A549 (cell line): ENCODE results near the gene KLF3. TPM values are rescaled to one million over a fixed set of nuclear protein-coding genes. Genes with fewer than 3 reads are reported as not detected.

Experiments used
- ATAC-seq, 2 experiments: fragments of 200-7000 bp in 1 of 2; fragments of >200 bp in 1 of 2; cut with Nextera tagmentation in 1 of 2; cut with Tn5 transposase in 1 of 2; 3 replicates each; pipeline versions ENCODE4 v1.8.0 to v1.9.1; 2018 to 2020; ENCODE audit warnings: mild to moderate bottlenecking in 1 of 2, moderate library complexity in 1 of 2
- CTCF ChIA-PET: fragments of 300-600 bp; sonication (Branson Sonifier 250); formaldehyde crosslinking; extraction: SDS; loops from one replicate; lab custom pipeline; 2021; ENCODE audit warnings: antibody characterized with exemption, inconsistent platforms; lab: Yijun Ruan, JAX
- POLR2A ChIA-PET: fragments of 350-600 bp; formaldehyde crosslinking; extraction: SDS; loops from one replicate; lab custom pipeline; 2021; ENCODE audit warnings: antibody characterized with exemption, inconsistent platforms; lab: Yijun Ruan, JAX
- DNase-seq, 2 experiments: peaks; one replicate each; pipeline versions ENCODE4 v3.0.0 to v3.0.0-alpha.2; 2011 to 2016; ENCODE audit warnings: low read depth in 1 of 2, low spot score in 1 of 2
- FAIRE-seq: peaks from 2 replicates; lab custom pipeline; 2011; peaks lifted over from hg19 to GRCh38; lab: Jason Lieb, UNC
- H3K27ac ChIP-seq, 2 experiments: fragments of >200 bp; sonication (Bioruptor Twin); formaldehyde crosslinking; 3 replicates each; pipeline ENCODE4 v1.5.1; 2016 to 2017
- H3K4me1 ChIP-seq: fragments of >200 bp; sonication (Bioruptor Twin); formaldehyde crosslinking; 3 replicates; pipeline ENCODE4 v1.6.1; 2016
- H3K4me2 ChIP-seq: fragments of >200 bp; sonication (Bioruptor Twin); formaldehyde crosslinking; 3 replicates; pipeline ENCODE4 v1.6.1; 2016
- H3K4me3 ChIP-seq: fragments of >200 bp; sonication (Bioruptor Twin); formaldehyde crosslinking; 3 replicates; pipeline ENCODE4 v1.5.1; 2016
- H3K9me3 ChIP-seq: fragments of >200 bp; sonication (Bioruptor Twin); formaldehyde crosslinking; 3 replicates; pipeline ENCODE4 v1.6.1; 2016
- BHLHE40 ChIP-seq: IDR thresholded peaks from 2 replicates; pipeline ENCODE4 v1.6.1; 2012; ENCODE audit warnings: low read depth, low read length, inconsistent platforms
- CEBPB ChIP-seq, 2 experiments: fragments of >200 bp in 1 of 2; sonication (Bioruptor Twin) in 1 of 2; formaldehyde crosslinking in 1 of 2; IDR thresholded peaks; 2 replicates each; pipeline ENCODE4 v1.6.1; 2012 to 2016
- ESRRA ChIP-seq: fragments of 150-350 bp; IDR thresholded peaks from 2 replicates; pipeline ENCODE4 v1.6.1; 2014; ENCODE audit warnings: mild to moderate bottlenecking, low read length, borderline replicate concordance
- FOXS1 ChIP-seq: fragments of 250-450 bp; sonication (Bioruptor Pico); IDR thresholded peaks from 2 replicates; pipeline ENCODE4 v1.5.0; 2020; ENCODE audit warnings: mild to moderate bottlenecking, moderate library complexity
- HDAC2 ChIP-seq: fragments of 200-600 bp; sonication (generic); IDR thresholded peaks from 2 replicates; pipeline ENCODE4 v1.6.1; 2016
- HEYL ChIP-seq: fragments of 250-450 bp; sonication (Bioruptor Pico); IDR thresholded peaks from 2 replicates; pipeline ENCODE4 v1.8.0; 2021; ENCODE audit warnings: mild to moderate bottlenecking, moderate library complexity
- HOXA7 ChIP-seq: fragments of 250-450 bp; sonication (Bioruptor Pico); IDR thresholded peaks from 2 replicates; pipeline ENCODE4 v1.5.0; 2020; ENCODE audit warnings: mild to moderate bottlenecking, moderate library complexity
- JUN ChIP-seq, 2 experiments: fragments of >200 bp; sonication (Bioruptor Twin); formaldehyde crosslinking; IDR thresholded peaks; 2 replicates in 1 of 2; 3 replicates in 1 of 2; pipeline ENCODE4 v1.6.1; 2016 to 2017
- KDM5A ChIP-seq: fragments of 200-600 bp; sonication (generic); IDR thresholded peaks from 2 replicates; pipeline ENCODE4 v1.6.1; 2016; ENCODE audit warnings: antibody characterized with exemption, mild to moderate bottlenecking
- MAZ ChIP-seq: fragments of 150-350 bp; IDR thresholded peaks from 2 replicates; pipeline ENCODE4 v1.6.1; 2014; ENCODE audit warnings: antibody characterized with exemption, low read depth, low read length, borderline replicate concordance
- MYC ChIP-seq: IDR thresholded peaks from 2 replicates; pipeline ENCODE4 v1.6.1; 2012; ENCODE audit warnings: mild to moderate bottlenecking, inconsistent platforms, low read length, improper control_type of control experiment, borderline replicate concordance
- POLR2A ChIP-seq: IDR thresholded peaks from 2 replicates; pipeline ENCODE4 v1.6.1; 2012; ENCODE audit warnings: mild to moderate bottlenecking, low read length
- RCOR1 ChIP-seq: fragments of 150-350 bp; IDR thresholded peaks from 2 replicates; pipeline ENCODE4 v1.6.1; 2014; ENCODE audit warnings: antibody characterized with exemption, low read length, low read depth
- SMC3 ChIP-seq: fragments of >200 bp; sonication (Bioruptor Twin); formaldehyde crosslinking; IDR thresholded peaks from 3 replicates; pipeline ENCODE4 v1.6.1; 2018; ENCODE audit warnings: inconsistent platforms
- TFCP2L1 ChIP-seq: fragments of 250-450 bp; sonication (Bioruptor Pico); IDR thresholded peaks from 2 replicates; pipeline ENCODE4 v1.5.0; 2021; ENCODE audit warnings: mild to moderate bottlenecking
- ZNF302 ChIP-seq: fragments of 250-450 bp; sonication (Bioruptor Pico); IDR thresholded peaks from 2 replicates; pipeline ENCODE4 v1.9.0; 2021; ENCODE audit warnings: inconsistent platforms, mild to moderate bottlenecking, moderate library complexity
- ZSCAN20 ChIP-seq: fragments of 250-450 bp; sonication (Bioruptor Pico); IDR thresholded peaks from 2 replicates; pipeline ENCODE4 v1.8.0; 2022; ENCODE audit warnings: mild to moderate bottlenecking, moderate library complexity
- WGBS: methylation state at CpG from one replicate; pipeline ENCODE4 v1.1.6; 2017; ENCODE audit errors: missing lambda C conversion rate; 5-methylcytosine and 5-hydroxymethylcytosine counted together
- polyA plus RNA-seq, 4 experiments: library from polyadenylated mRNA; depleted of rRNA in 3 of 4; stranded (reverse); fragments of >200 nt; fragmentation: RNase III in 1 of 4; extraction: RNeasy Plus Mini Kit Qiagen cat#74134 plus additional on column Dnase treatment in 1 of 4; gene quantifications; 2 replicates in 3 of 4; 3 replicates in 1 of 4; pipeline ENCODE4 v1.2.3, GENCODE V29; 2011 to 2017
- TF ChIP-seq, protein P1 (sequence below): fragments of 250-450 bp; sonication (Bioruptor Pico); IDR thresholded peaks from 2 replicates; pipeline ENCODE4 v1.5.0; 2021; ENCODE audit warnings: mild to moderate bottlenecking, moderate library complexity, borderline replicate concordance
- TF ChIP-seq, protein P2 (sequence below): fragments of 450-650 bp; IDR thresholded peaks from 2 replicates; pipeline ENCODE4 v1.6.1; 2014; ENCODE audit warnings: antibody characterized with exemption
- TF ChIP-seq, protein P3 (sequence below): fragments of 200-600 bp; sonication (generic); IDR thresholded peaks from 2 replicates; pipeline ENCODE4 v1.6.1; 2016; ENCODE audit warnings: antibody characterized with exemption, mild to moderate bottlenecking, moderate library complexity

KLF3 gene
- polyA plus RNA-seq, 2 of the 4 experiments (the other 2 are of a cell fraction): 11.2 to 29.6 TPM

DNA sequence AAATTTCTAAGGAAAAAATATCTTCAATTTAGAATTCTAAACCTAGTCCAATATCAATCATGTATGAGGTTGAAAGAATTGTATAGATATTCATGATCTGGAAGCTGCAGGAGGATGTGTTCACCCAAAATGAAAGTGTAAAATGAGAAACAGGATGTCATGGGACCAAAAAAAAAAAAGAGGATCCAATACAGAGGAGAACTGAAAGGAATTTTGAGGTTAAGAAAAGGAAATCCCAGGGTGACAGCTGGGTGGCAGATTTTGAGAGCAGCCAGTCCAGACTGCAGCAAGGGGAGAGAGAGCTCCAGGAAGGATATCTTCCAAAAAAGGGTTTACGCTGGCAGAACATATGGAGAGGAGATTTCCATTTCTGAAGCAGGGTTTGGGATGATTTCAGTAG, 79.9 kb downstream of the KLF3 start:
- POLR2A ChIA-PET: no interaction called here
- no peak overlapping the region for H3K4me2 ChIP-seq
- H3K9me3 ChIP-seq: peaks cover 2% of the 10 kb centered on the region; the same call in 1 of the 3 replicates
- TF ChIP-seq MAZ (no peak), HDAC2 (no peak), ESRRA (no peak), HOXA7 (CRISPR knock-in tag) (no peak), FOXS1 (CRISPR knock-in tag) (no peak), CEBPB (IDR thresholded peaks at IDR 0.05) (no peak), SMC3 (no peak), HEYL (CRISPR knock-in tag) (no peak), KDM5A (no peak), ZSCAN20 (CRISPR knock-in tag) (no peak), RCOR1 (no peak), TFCP2L1 (no peak), ZNF302 (CRISPR knock-in tag) (no peak)
- TF ChIP-seq, protein P1, sequence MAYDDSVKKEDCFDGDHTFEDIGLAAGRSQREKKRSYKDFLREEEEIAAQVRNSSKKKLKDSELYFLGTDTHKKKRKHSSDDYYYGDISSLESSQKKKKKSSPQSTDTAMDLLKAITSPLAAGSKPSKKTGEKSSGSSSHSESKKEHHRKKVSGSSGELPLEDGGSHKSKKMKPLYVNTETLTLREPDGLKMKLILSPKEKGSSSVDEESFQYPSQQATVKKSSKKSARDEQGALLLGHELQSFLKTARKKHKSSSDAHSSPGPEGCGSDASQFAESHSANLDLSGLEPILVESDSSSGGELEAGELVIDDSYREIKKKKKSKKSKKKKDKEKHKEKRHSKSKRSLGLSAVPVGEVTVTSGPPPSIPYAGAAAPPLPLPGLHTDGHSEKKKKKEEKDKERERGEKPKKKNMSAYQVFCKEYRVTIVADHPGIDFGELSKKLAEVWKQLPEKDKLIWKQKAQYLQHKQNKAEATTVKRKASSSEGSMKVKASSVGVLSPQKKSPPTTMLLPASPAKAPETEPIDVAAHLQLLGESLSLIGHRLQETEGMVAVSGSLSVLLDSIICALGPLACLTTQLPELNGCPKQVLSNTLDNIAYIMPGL (CRISPR knock-in tag): no peak
- TF ChIP-seq, protein P2, sequence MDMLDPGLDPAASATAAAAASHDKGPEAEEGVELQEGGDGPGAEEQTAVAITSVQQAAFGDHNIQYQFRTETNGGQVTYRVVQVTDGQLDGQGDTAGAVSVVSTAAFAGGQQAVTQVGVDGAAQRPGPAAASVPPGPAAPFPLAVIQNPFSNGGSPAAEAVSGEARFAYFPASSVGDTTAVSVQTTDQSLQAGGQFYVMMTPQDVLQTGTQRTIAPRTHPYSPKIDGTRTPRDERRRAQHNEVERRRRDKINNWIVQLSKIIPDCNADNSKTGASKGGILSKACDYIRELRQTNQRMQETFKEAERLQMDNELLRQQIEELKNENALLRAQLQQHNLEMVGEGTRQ: no peak
- FAIRE-seq (no peak), ATAC-seq (no peak), DNase-seq (no peak)
- WGBS: 90% methylated on average over 1 of the region's 1 CpG
- CTCF ChIA-PET: interaction anchor here (2.3 to 3.4 kb wide), 3 partner anchors 12 to 564 kb away, joined by 9 to 12 read pairs (median 12); no protein-coding TSS in a partner anchor
- H3K4me3 ChIP-seq: no peak overlapping the region
- no peak overlapping the region for H3K27ac ChIP-seq
- no peaks in the 10 kb centered on the region for H3K4me1 ChIP-seq

DNA sequence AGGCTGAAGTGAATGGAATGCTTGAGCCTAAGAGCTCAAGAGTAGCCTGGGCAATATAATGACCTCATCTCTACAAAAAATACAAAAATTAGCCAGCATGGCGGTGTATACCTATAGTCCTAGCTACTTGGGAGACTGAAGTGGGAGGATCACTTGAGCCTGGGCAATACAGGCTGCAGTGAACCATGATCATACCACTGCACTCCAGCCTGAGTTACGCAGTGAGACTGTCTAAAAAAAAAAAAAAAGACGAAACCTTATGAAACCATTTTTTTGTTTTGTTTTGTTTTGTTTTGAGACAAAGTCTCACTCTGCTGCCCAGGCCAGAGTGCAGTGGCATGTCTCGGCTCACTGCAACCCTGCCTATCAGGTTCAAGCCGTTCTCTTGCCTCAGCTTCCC, 81.9 kb downstream of the KLF3 start:
- CTCF ChIA-PET: interaction anchor here (0.7 to 3.4 kb wide), 2 partner anchors 13 to 60 kb away, joined by 4 to 12 read pairs; no protein-coding TSS in a partner anchor
- FAIRE-seq: no peak
- WGBS: 88% methylated on average over 5 of the region's 5 CpGs

DNA sequence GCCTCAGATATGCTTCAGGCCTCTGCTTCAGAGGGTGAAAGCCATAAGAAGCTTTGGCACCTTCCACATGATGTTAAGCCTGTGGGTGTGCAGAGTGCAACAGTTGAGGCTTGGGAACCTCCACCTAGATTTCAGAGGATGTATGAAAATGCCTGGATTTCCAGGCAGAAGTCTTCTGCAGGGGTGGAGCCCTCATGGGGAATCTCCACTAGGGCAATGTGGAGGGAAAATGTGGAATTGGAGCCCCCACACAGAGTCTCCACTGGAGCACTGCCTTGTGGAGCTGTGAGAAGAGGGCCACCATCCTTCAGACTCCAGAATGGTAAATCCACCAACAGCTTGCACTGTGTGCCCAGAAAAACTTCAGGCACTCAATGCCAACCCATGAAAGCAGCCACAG, 83.6 kb downstream of the KLF3 start:
- ATAC-seq: no peak
- no peak for FAIRE-seq
- Histone ChIP-seq H3K9me3 (peaks cover 2% of the 10 kb centered on the region; the same call in 1 of the 3 replicates), H3K4me2 (no peak overlapping the region), H3K4me1 (no peaks in the 10 kb centered on the region), H3K4me3 (no peak overlapping the region), H3K27ac (no peak overlapping the region)
- TF ChIP-seq POLR2A (no peak), MYC (no peak), BHLHE40 (no peak), SMC3 (no peak)
- TF ChIP-seq, protein P3, sequence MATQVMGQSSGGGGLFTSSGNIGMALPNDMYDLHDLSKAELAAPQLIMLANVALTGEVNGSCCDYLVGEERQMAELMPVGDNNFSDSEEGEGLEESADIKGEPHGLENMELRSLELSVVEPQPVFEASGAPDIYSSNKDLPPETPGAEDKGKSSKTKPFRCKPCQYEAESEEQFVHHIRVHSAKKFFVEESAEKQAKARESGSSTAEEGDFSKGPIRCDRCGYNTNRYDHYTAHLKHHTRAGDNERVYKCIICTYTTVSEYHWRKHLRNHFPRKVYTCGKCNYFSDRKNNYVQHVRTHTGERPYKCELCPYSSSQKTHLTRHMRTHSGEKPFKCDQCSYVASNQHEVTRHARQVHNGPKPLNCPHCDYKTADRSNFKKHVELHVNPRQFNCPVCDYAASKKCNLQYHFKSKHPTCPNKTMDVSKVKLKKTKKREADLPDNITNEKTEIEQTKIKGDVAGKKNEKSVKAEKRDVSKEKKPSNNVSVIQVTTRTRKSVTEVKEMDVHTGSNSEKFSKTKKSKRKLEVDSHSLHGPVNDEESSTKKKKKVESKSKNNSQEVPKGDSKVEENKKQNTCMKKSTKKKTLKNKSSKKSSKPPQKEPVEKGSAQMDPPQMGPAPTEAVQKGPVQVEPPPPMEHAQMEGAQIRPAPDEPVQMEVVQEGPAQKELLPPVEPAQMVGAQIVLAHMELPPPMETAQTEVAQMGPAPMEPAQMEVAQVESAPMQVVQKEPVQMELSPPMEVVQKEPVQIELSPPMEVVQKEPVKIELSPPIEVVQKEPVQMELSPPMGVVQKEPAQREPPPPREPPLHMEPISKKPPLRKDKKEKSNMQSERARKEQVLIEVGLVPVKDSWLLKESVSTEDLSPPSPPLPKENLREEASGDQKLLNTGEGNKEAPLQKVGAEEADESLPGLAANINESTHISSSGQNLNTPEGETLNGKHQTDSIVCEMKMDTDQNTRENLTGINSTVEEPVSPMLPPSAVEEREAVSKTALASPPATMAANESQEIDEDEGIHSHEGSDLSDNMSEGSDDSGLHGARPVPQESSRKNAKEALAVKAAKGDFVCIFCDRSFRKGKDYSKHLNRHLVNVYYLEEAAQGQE: no peak
- POLR2A ChIA-PET: no interaction called here
- CTCF ChIA-PET: no interaction called here
- DNase-seq: no peak

More for the DNA sequence above, 81.9 kb downstream of the KLF3 start:
- Histone ChIP-seq H3K9me3 (peaks cover 2% of the 10 kb centered on the region; the same call in 1 of the 3 replicates), H3K4me1 (no peaks in the 10 kb centered on the region), H3K27ac (no peak overlapping the region), H3K4me3 (no peak overlapping the region), H3K4me2 (no peak overlapping the region)
- ATAC-seq (no peak), DNase-seq (no peak)
- TF ChIP-seq JUN (IDR thresholded peaks at IDR 0.05): no peak
- POLR2A ChIA-PET: no interaction called here
